Measurements from ENCODE around the gene ADAMTS18.

ADAMTS18 gene

DNA sequence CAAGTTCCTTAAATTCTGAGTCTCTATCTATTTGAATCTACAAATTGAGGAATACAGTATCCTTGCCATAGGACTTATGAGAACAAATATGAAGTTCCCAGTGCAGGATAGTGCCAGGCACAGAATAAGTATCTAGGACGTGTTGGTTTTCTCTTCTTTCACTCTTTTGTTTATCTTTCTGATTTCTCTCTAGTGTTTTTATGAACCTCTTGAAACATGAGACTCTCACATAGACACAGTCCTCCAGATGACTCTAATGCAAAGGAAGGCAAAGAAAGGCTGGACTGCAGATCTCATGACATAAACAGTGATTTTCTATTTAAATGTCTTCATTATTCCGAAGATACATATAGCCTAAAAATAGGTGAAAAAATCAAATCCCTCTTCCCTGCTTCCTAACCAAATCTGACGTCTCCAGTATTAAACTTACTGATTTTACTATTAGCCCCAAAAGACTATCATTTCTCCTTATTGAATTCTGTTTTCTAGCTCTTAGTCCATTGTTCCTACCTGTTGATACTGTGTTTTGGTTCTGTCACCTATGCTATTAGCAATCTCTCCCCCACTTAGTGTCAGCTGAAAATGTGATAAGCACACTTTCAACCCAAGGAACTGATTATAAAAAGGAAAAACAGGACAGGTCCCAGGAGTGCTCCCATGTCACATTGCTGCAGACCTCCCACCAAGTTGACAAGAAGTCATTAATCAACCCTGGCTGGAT lies 24.9 kb upstream of the ADAMTS18 start:
- TF ChIP-seq POLR2AphosphoS5 (IDR thresholded peaks at IDR 0.05; ENCODE audit: low read depth, low read length) (no peak), TAF1 (IDR thresholded peaks at IDR 0.05; ENCODE audit: borderline replicate concordance, insufficient read depth, low read length) (no peak)
- TF ChIP-seq, protein P1, sequence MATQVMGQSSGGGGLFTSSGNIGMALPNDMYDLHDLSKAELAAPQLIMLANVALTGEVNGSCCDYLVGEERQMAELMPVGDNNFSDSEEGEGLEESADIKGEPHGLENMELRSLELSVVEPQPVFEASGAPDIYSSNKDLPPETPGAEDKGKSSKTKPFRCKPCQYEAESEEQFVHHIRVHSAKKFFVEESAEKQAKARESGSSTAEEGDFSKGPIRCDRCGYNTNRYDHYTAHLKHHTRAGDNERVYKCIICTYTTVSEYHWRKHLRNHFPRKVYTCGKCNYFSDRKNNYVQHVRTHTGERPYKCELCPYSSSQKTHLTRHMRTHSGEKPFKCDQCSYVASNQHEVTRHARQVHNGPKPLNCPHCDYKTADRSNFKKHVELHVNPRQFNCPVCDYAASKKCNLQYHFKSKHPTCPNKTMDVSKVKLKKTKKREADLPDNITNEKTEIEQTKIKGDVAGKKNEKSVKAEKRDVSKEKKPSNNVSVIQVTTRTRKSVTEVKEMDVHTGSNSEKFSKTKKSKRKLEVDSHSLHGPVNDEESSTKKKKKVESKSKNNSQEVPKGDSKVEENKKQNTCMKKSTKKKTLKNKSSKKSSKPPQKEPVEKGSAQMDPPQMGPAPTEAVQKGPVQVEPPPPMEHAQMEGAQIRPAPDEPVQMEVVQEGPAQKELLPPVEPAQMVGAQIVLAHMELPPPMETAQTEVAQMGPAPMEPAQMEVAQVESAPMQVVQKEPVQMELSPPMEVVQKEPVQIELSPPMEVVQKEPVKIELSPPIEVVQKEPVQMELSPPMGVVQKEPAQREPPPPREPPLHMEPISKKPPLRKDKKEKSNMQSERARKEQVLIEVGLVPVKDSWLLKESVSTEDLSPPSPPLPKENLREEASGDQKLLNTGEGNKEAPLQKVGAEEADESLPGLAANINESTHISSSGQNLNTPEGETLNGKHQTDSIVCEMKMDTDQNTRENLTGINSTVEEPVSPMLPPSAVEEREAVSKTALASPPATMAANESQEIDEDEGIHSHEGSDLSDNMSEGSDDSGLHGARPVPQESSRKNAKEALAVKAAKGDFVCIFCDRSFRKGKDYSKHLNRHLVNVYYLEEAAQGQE (IDR thresholded peaks at IDR 0.05; ENCODE audit: insufficient read depth in 1 of 2, low read depth in 2 of 2, low read length in 2 of 2): no peak

DNA sequence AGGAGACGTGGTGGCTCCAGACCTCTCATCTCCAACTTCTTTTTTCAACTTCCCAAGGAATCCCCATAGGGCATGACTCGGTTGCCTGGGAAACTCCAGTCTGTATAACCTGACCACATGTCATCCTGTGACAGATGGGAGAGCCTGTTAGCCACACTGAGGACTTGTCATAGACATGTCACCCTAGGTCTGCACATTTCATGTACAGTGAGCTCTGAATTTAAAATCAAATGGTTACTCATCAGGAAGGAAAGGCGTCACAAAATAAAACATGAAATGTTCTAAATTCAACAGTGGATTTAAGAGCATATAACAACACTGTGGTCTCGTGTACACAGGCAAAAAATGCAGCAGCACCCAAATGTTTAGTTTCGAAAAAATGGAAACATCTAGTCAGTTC lies 22.2 kb upstream of the ADAMTS18 start:
- TF ChIP-seq POLR2AphosphoS5 (IDR thresholded peaks at IDR 0.05; ENCODE audit: low read depth, low read length): no peak
- TF ChIP-seq TAF1 (IDR thresholded peaks at IDR 0.05; ENCODE audit: borderline replicate concordance, insufficient read depth, low read length): no peak
- TF ChIP-seq, protein P1 (IDR thresholded peaks at IDR 0.05; ENCODE audit: insufficient read depth in 1 of 2, low read depth in 2 of 2, low read length in 2 of 2): no peak
- TF ChIP-seq FOXP2 (optimal IDR thresholded peaks at IDR 0.05; ENCODE audit: borderline replicate concordance, extremely low read depth, extremely low read length, insufficient read depth): no peak
- TF ChIP-seq SIN3A (IDR thresholded peaks at IDR 0.05; ENCODE audit: borderline replicate concordance, insufficient read depth, low read length): no peak

DNA sequence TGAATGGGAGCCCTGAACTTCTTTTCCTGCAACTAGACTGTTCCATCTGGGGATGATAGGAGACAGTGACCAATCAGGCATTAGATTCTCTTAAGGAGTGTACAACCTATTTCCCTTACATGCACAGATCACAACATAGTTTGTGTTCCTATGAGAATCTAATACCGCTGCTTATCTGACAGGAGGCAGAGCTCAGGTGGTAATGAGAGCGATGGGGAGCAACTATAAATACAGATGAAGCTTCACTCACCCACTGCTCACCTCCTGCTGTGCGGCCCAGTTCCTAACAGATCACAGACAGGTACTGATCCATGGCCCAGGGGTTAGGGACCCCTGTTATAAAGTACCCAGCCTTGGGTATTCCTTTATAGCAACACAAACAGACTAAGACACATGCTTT lies 17.4 kb upstream of the ADAMTS18 start:
- TF ChIP-seq FOXP2 (optimal IDR thresholded peaks at IDR 0.05; ENCODE audit: borderline replicate concordance, extremely low read depth, extremely low read length, insufficient read depth) (no peak), SIN3A (IDR thresholded peaks at IDR 0.05; ENCODE audit: borderline replicate concordance, insufficient read depth, low read length) (no peak)

DNA sequence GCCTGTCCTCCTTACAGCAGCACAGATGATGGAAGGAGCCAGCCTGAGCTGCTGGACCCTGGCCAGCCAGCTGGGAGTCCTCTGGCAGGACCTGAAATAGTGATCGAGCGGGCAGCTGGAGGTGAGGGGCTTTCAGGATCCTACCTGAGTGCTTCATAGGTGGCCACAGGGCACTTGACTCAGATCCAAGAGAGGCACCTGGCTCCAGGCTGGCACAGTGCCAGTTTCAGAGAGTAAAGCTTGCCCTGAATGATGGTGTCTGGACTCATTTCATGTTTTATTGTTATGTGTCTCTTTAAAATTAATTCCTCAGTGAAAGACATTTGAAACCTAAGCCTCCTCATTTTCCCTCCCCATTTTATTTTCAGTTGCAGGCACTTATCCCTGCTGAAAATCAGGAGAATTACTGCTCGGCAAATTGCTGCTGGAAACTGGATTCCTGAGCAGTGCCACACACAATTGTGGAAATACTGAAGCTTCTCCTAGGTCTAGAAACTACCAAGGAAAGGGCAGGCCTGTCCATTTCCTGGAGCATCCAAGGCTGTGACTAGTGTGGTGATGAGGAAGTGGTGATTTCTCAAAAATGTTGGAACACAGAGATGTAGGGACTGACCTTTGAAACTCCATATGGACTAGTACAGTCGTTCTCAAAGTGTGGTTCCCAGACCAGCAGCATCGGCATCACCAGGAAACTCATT lies 16.1 kb upstream of the ADAMTS18 start:
- TF ChIP-seq POLR2AphosphoS5 (IDR thresholded peaks at IDR 0.05; ENCODE audit: low read depth, low read length) (no peak), TAF1 (IDR thresholded peaks at IDR 0.05; ENCODE audit: borderline replicate concordance, insufficient read depth, low read length) (no peak), FOXP2 (optimal IDR thresholded peaks at IDR 0.05; ENCODE audit: borderline replicate concordance, extremely low read depth, extremely low read length, insufficient read depth) (no peak), SIN3A (IDR thresholded peaks at IDR 0.05; ENCODE audit: borderline replicate concordance, insufficient read depth, low read length) (no peak)
- TF ChIP-seq, protein P1 (IDR thresholded peaks at IDR 0.05; ENCODE audit: insufficient read depth in 1 of 2, low read depth in 2 of 2, low read length in 2 of 2): no peak

DNA sequence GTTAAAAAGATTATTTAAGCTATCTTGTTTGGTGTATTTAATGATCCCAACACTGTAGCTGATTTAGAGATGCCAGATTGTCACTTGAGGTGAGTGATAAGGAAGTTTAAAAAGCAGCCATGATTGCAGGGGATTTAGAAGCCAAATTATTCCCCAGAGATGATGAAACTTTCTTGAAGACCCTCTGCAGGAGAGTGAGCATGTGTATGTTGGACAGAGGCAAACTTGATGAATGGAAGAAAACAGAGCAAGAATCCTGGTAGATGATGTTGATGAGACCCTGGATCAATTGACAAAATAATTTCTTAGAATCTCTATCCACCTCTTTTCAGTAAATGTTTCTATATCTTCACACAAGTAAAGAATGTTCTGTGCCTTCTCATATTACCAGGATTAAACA lies 14.4 kb upstream of the ADAMTS18 start:
- TF ChIP-seq, protein P1 (IDR thresholded peaks at IDR 0.05; ENCODE audit: insufficient read depth in 1 of 2, low read depth in 2 of 2, low read length in 2 of 2): peak in 1 of 2 experiments; percentile 61; a peak in 2 of 4 replicates
- no peak for TF ChIP-seq SIN3A (IDR thresholded peaks at IDR 0.05; ENCODE audit: borderline replicate concordance, insufficient read depth, low read length)
